GM12874 (cell line): ENCODE measurements around the gene PCNT.
A peak's percentile ranks its signal among the peaks of the same experiment; 100 is the strongest.

ENCODE experiments used
- CTCF ChIP-seq: IDR thresholded peaks from 2 replicates; pipeline ENCODE4 v1.5.1; 2011; ENCODE audit warnings: low read depth, mild to moderate bottlenecking, control low read depth, low read length, moderate library complexity; ENCODE audit not compliant: insufficient read depth

PCNT gene

DNA sequence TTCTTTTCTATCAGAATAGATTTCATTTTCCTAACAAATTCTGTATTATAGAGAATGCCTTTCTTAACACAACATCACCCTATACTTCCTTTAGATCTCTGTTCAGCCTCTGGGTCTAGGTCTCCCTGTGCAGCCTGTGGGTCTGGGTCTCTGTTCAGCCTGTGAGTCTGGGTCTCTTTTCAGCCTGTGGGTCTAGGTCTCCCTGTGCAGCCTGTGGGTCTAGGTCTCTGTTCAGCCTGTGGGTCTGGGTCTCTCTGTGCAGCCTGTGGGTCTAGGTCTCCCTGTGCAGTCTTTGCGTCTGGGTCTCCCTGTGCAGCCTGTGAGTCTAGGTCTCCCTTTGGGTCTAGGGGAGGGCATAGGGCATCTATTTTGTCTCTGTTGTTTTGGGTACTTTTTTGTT is 75.2 kb downstream of the PCNT start:
- no peak for TF ChIP-seq CTCF

GRCh38 chr21:46399686-46400085 is 75.7 kb downstream of the PCNT start:
- TF ChIP-seq CTCF, result no peak

- no peak for TF ChIP-seq CTCF
Observed at GRCh38 chr21:46401186-46401910, 77.4 kb downstream of the PCNT start.

- TF ChIP-seq CTCF, result 0 out of 2 replicates have a peak, but pooled peaks have one; percentile 4
Observed at GRCh38 chr21:46402421-46402820, 78.5 kb downstream of the PCNT start.

GRCh38 chr21:46404306-46404705 is 80.3 kb downstream of the PCNT start:
- no peak for TF ChIP-seq CTCF

- no peak for TF ChIP-seq CTCF
Observed at GRCh38 chr21:46406001-46406400, 82.0 kb downstream of the PCNT start.

GRCh38 chr21:46409641-46410406 is 85.9 kb downstream of the PCNT start:
- TF ChIP-seq CTCF, result no peak
